ENCODE data around the gene FNIP1.
"Not testable (repeated sequence)": the region's sequence is repeated elsewhere in the genome, so short reads cannot be mapped to it uniquely, and the experiment has no call there.

FNIP1 gene

DNA sequence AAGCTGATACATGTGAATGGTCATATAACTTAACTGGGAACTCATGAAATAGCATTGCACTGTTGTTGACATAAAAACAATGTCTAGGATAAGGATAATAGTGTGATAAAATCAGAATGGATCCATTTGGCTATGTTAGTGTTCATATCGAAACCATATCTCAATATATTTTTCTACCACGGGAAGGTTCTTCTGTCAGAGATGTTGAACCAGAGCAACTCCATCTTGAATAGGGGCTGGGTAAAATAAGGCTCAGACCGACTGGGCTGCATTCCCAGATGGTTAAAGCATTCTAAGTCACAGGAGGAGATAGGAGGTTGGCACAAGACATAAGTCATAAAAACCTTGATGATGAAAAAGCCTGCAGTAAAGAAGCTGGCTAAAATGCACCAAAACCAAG, 56.3 kb downstream of the FNIP1 start:
- peaks cover 31% of the 10 kb centered on the region for H3K36me3 ChIP-seq (ENCODE audit: insufficient read depth, low read length)

DNA sequence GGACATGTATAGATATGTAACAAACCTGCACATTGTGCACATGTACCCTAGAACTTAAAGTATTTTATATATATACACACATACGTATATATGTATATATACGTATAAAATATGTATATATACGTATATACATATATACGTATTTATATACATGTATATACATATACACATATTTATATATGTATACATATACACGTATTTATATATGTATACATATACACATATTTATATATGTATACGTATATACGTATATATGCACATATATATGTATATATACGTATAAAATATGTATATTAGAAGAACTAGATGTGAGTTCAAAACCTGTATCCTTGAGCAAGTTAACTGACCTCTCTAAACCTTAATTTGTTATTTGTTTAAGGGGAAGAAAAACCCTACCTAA, 61.4 kb downstream of the FNIP1 start:
- H3K4me3 ChIP-seq, result no peak overlapping the region
- no peaks in the 10 kb centered on the region for H3K9me3 ChIP-seq (ENCODE audit: low read depth, low read length)
- DNase-seq (ENCODE audit: low read depth, low spot score), result no peak
- H3K36me3 ChIP-seq (ENCODE audit: insufficient read depth, low read length), result peaks cover 18% of the 10 kb centered on the region
- no peak overlapping the region for H3K9ac ChIP-seq (ENCODE audit: insufficient read length)
- no peak overlapping the region for H3K27ac ChIP-seq
- TF ChIP-seq POLR2AphosphoS5 (IDR thresholded peaks at IDR 0.05; ENCODE audit: borderline replicate concordance, low read depth, low read length) (no peak), EZH2 (IDR thresholded peaks at IDR 0.05) (no peak), FOXP2 (optimal IDR thresholded peaks at IDR 0.05; ENCODE audit: control extremely low read depth, extremely low read length, insufficient read depth) (no peak)

More for the DNA sequence above, 56.3 kb downstream of the FNIP1 start:
- no peak overlapping the region for H3K27ac ChIP-seq
- H3K9me3 ChIP-seq (ENCODE audit: low read depth, low read length), result no peaks in the 10 kb centered on the region
- H3K4me3 ChIP-seq, result no peak overlapping the region
- no peak overlapping the region for H3K9ac ChIP-seq (ENCODE audit: insufficient read length)
- no peak for TF ChIP-seq EZH2 (IDR thresholded peaks at IDR 0.05)
- TF ChIP-seq FOXP2 (optimal IDR thresholded peaks at IDR 0.05; ENCODE audit: control extremely low read depth, extremely low read length, insufficient read depth), result no peak
- DNase-seq (ENCODE audit: low read depth, low spot score), result no peak

DNA sequence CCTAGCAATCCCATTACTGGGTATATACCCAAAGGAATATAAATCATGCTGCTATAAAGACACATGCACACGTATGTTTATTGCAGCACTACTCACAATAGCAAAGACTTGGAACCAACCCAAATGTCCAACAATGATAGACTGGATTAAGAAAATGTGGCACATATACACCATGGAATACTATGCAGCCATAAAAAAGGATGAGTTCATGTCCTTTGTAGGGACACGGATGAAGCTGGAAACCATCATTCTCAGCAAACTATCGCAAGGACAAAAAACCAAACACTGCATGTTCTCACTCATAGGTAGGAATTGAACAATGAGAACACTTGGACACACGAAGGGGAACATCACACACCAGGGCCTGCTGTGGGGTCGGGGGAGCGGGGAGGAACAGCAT, 61.9 kb downstream of the FNIP1 start:
- peaks cover 16% of the 10 kb centered on the region; the same call in 1 of the 2 replicates for H3K36me3 ChIP-seq (ENCODE audit: insufficient read depth, low read length)
- H3K9me3 ChIP-seq (ENCODE audit: low read depth, low read length); H3K9ac ChIP-seq (ENCODE audit: insufficient read length); H3K4me3 ChIP-seq; DNase-seq (ENCODE audit: low read depth, low spot score); H3K27ac ChIP-seq: not testable (repeated sequence)

DNA sequence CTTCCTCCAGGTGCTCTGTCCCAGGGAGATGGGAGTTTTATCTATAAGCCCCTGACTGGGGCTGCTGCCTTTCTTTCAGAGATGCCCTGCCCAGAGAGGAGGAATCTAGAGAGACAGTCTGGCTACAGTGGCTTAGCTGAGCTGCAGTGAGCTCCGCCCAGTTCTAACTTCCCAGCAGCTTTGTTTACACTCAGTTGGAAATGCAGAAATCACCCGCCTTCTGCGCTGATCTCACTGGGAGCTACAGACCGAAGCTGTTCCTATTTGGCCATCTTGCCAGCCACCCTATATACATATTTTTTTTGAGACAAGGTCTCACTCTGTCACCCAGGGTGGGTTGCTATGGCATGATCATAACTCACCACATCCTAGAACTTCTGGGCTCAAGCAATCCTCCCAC, 67.5 kb downstream of the FNIP1 start:
- H3K9me3 ChIP-seq (ENCODE audit: low read depth, low read length); H3K9ac ChIP-seq (ENCODE audit: insufficient read length); H3K27ac ChIP-seq; H3K4me3 ChIP-seq; DNase-seq (ENCODE audit: low read depth, low spot score): not testable (repeated sequence)
- peaks cover 22% of the 10 kb centered on the region; the same call in 1 of the 2 replicates for H3K36me3 ChIP-seq (ENCODE audit: insufficient read depth, low read length)

DNA sequence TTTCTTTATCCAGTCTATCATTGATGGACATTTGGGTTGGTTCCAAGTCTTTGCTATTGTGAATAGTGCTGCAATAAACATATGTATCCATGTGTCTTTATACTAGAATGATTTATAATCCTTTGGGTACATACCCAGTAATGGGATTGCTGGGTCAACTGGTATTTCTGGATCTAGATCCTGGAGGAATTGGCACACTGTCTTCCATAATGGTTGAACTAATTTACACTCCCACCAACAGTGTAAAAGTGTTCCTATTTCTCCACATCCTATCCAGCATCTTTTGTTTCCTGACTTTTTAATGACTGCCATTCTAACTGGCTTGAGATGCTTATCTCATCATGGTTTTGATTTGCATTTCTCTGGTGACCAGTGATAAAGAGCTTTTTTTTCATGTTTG, 72.7 kb downstream of the FNIP1 start:
- not testable (repeated sequence) for DNase-seq (ENCODE audit: low read depth, low spot score); H3K4me3 ChIP-seq; H3K9ac ChIP-seq (ENCODE audit: insufficient read length); H3K27ac ChIP-seq
- Histone ChIP-seq H3K36me3 (ENCODE audit: insufficient read depth, low read length) (peaks cover 18% of the 10 kb centered on the region), H3K9me3 (ENCODE audit: low read depth, low read length) (peaks cover 10% of the 10 kb centered on the region)

DNA sequence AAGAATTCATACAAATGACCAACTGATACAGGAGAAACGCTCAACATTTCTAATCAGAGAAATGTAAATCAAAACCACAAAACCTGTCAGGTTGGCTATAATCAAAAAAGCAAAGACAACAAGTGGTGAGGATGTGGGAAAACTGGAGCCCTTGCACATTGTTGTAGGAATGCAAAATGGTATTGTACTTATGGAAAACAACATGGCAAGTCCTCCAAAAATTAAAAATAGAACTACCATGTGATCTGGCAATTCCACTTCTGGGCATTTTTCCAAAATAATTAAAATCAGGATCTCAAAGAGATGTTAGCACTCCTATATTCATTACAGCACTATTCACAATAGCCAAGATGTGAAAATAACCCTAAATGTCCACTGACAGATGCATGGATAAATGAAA, 76.1 kb downstream of the FNIP1 start:
- no peak for DNase-seq (ENCODE audit: low read depth, low spot score)
- no peak overlapping the region for H3K9ac ChIP-seq (ENCODE audit: insufficient read length)
- H3K9me3 ChIP-seq (ENCODE audit: low read depth, low read length), result peaks cover 10% of the 10 kb centered on the region
- no peak overlapping the region for H3K4me3 ChIP-seq
- no peak overlapping the region for H3K27ac ChIP-seq
- peaks cover 10% of the 10 kb centered on the region for H3K36me3 ChIP-seq (ENCODE audit: insufficient read depth, low read length)
- TF ChIP-seq POLR2AphosphoS5 (IDR thresholded peaks at IDR 0.05; ENCODE audit: borderline replicate concordance, low read depth, low read length) (no peak), EZH2 (IDR thresholded peaks at IDR 0.05) (no peak), FOXP2 (optimal IDR thresholded peaks at IDR 0.05; ENCODE audit: control extremely low read depth, extremely low read length, insufficient read depth) (no peak)

DNA sequence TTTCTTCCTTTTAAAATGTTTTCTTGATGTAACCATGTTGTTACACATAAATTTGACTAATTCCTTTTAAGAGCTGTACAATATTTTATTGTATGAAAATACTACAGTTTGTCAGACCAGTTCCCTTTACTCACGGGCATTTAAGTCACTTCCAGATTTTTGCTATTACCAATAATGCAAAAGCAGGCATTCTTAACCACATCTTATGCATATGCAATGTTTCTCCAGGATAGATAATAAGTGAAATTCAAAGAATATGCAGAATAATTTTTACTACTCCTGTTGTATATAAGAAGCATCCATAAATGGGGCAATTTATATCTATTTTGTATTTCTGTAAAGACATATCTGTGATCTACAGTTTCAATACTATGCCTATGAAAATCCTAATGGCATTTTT, 77.3 kb downstream of the FNIP1 start:
- H3K27ac ChIP-seq, result no peak overlapping the region
- H3K36me3 ChIP-seq (ENCODE audit: insufficient read depth, low read length), result peaks cover 16% of the 10 kb centered on the region
- peaks cover 10% of the 10 kb centered on the region for H3K9me3 ChIP-seq (ENCODE audit: low read depth, low read length)
- 0 out of 2 replicates have a peak overlapping the region, but pooled peaks have one; percentile 22 for H3K4me3 ChIP-seq
- no peak overlapping the region for H3K9ac ChIP-seq (ENCODE audit: insufficient read length)
- DNase-seq (ENCODE audit: low read depth, low spot score), result peak; percentile 75
- TF ChIP-seq FOXP2 (optimal IDR thresholded peaks at IDR 0.05; ENCODE audit: control extremely low read depth, extremely low read length, insufficient read depth) (no peak), EZH2 (IDR thresholded peaks at IDR 0.05) (no peak), POLR2AphosphoS5 (IDR thresholded peaks at IDR 0.05; ENCODE audit: borderline replicate concordance, low read depth, low read length) (no peak; the same call in 1 of the 2 replicates)

DNA sequence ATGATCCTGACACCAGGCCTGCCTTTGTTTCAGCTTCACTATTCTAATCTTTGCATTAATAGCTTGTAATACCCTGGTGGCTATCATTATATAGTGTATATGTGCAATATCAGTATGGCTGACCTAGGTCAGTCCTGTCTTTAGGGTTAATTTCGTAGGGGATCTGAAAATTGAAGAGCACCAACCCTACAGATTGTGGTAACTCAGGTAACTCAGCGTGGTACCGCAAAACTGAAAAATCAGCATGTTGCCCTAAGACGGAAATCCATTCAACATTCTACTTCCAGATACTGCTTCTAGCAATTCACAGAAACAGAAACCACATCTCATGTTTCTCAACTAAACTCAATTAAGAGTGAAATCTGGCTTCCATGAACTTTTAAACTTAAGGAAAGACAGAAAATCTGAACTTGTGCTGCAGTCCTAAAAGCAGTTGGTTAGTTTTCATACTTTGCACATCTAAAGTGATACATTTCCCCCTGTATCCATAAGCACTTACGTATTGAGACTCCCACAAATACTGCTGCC, 78.3 kb downstream of the FNIP1 start:
- Histone ChIP-seq H3K4me3 (peak overlapping the region; percentile 22), H3K36me3 (ENCODE audit: insufficient read depth, low read length) (peaks cover 18% of the 10 kb centered on the region), H3K27ac (0 out of 2 replicates have a peak overlapping the region, but pooled peaks have one; percentile 32), H3K9me3 (ENCODE audit: low read depth, low read length) (peaks cover 10% of the 10 kb centered on the region), H3K9ac (ENCODE audit: insufficient read length) (no peak overlapping the region)
- DNase-seq (ENCODE audit: low read depth, low spot score), result peak; percentile 75
- TF ChIP-seq POLR2AphosphoS5 (IDR thresholded peaks at IDR 0.05; ENCODE audit: borderline replicate concordance, low read depth, low read length) (no peak), EZH2 (IDR thresholded peaks at IDR 0.05) (no peak), FOXP2 (optimal IDR thresholded peaks at IDR 0.05; ENCODE audit: control extremely low read depth, extremely low read length, insufficient read depth) (no peak)

DNA sequence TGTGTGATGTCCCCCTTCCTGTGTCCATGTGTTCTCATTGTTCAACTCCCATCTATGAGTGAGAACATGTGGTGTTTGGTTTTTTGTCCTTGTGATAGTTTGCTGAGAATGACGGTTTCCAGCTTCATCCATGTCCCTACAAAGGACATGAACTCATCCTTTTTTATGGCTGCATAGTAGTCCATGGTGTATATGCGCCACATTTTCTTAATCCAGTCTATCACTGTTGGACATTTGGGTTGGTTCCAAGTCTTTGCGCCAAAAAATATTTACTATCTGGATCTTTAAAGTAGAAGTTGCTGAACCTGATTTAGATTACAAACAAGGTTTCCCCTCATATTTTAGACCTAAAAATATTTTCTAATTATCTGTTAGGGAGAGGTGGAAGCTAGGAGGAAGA, 79.7 kb downstream of the FNIP1 start:
- DNase-seq (ENCODE audit: low read depth, low spot score); H3K4me3 ChIP-seq; H3K9ac ChIP-seq (ENCODE audit: insufficient read length); H3K27ac ChIP-seq: not testable (repeated sequence)
- Histone ChIP-seq H3K36me3 (ENCODE audit: insufficient read depth, low read length) (peaks cover 18% of the 10 kb centered on the region), H3K9me3 (ENCODE audit: low read depth, low read length) (peaks cover 10% of the 10 kb centered on the region)

DNA sequence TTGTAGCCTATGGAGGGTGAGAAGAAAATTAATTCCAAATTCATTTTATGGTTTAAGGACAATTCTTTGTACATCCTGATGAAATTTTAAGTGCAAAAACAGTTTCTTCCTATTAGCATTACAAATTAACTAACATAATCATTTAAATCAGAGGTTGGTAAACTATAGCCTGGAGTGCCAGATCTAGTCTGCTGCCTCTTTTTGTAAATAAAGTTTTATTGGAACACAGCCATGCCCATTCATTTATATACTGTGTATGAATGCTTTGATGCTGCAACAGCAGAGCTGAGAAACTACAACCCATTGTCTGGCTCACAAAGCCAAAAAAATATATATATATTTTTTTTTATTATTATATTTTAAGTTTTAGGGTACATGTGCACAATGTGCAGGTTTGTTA, 80.2 kb downstream of the FNIP1 start:
- H3K9me3 ChIP-seq (ENCODE audit: low read depth, low read length), result peaks cover 10% of the 10 kb centered on the region
- H3K27ac ChIP-seq, result no peak overlapping the region
- no peak overlapping the region for H3K9ac ChIP-seq (ENCODE audit: insufficient read length)
- H3K4me3 ChIP-seq, result no peak overlapping the region
- peaks cover 18% of the 10 kb centered on the region for H3K36me3 ChIP-seq (ENCODE audit: insufficient read depth, low read length)
- no peak for TF ChIP-seq EZH2 (IDR thresholded peaks at IDR 0.05)
- TF ChIP-seq POLR2AphosphoS5 (IDR thresholded peaks at IDR 0.05; ENCODE audit: borderline replicate concordance, low read depth, low read length), result no peak
- no peak for TF ChIP-seq FOXP2 (optimal IDR thresholded peaks at IDR 0.05; ENCODE audit: control extremely low read depth, extremely low read length, insufficient read depth)
- no peak for DNase-seq (ENCODE audit: low read depth, low spot score)
